Activated CD8-positive, alpha-beta T cell treated with anti-CD3 and anti-CD28 coated beads, Interleukin-2, amount 10 ng/mL, durations not matched to agents 7 days and 5 days (primary cell): ENCODE measurements around the gene ZBTB7C. TPM values are rescaled to one million over a fixed set of nuclear protein-coding genes. Genes with fewer than 3 reads are reported as not detected.

Source experiments
- ATAC-seq: fragments of 150-1000 bp; cut with Tn5 transposase; one replicate; pipeline ENCODE4 v1.10.0; 2021; ENCODE audit warnings: moderate library complexity
- CTCF ChIA-PET: fragments of 350-600 bp; sonication (Branson Sonifier 250); formaldehyde crosslinking; loops from one replicate; lab custom pipeline; 2021; ENCODE audit warnings: antibody characterized with exemption; lab: Charles Lee
- POLR2A ChIA-PET: fragments of 350-600 bp; sonication (Branson Sonifier 250); formaldehyde crosslinking; loops from one replicate; lab custom pipeline; 2021; ENCODE audit warnings: antibody characterized with exemption; lab: Charles Lee
- DNase-seq: peaks from one replicate; pipeline ENCODE4 v3.0.0-alpha.2; 2020
- H3K27ac Mint-ChIP-seq: one replicate; pipeline ENCODE4 v1.8.0; 2021; ENCODE audit warnings: mild to moderate bottlenecking, mixed read lengths
- H3K27me3 Mint-ChIP-seq: one replicate; pipeline ENCODE4 v1.8.0; 2021; ENCODE audit warnings: low read depth, mixed read lengths
- H3K36me3 Mint-ChIP-seq: one replicate; pipeline ENCODE4 v1.8.0; 2021; ENCODE audit warnings: low read depth, mixed read lengths
- H3K4me1 Mint-ChIP-seq: one replicate; pipeline ENCODE4 v1.8.0; 2021; ENCODE audit warnings: low read depth, mixed read lengths
- H3K4me3 Mint-ChIP-seq: one replicate; pipeline ENCODE4 v1.8.0; 2021; ENCODE audit warnings: mild to moderate bottlenecking, mixed read lengths
- H3K9me3 Mint-ChIP-seq: one replicate; pipeline ENCODE4 v1.8.0; 2022; ENCODE audit warnings: mixed read lengths; ENCODE audit not compliant: insufficient read depth
- total RNA-seq, 2 experiments: library from RNA; stranded (reverse); gene quantifications; one replicate each; pipeline ENCODE4 v1.2.3, GENCODE V29; 2021

ZBTB7C gene
- total RNA-seq, 2 experiments from 2014 or later: not detected

- no peak overlapping the region for H3K4me3 Mint-ChIP-seq
- CTCF ChIA-PET: no interaction called here
- H3K27ac Mint-ChIP-seq: no peak overlapping the region
- H3K9me3 Mint-ChIP-seq: no peaks in the 10 kb centered on the region
- no peaks in the 10 kb centered on the region for H3K36me3 Mint-ChIP-seq
- POLR2A ChIA-PET: no interaction called here
- no peak for ATAC-seq
- H3K27me3 Mint-ChIP-seq: peaks cover 15% of the 10 kb centered on the region
- no peaks in the 10 kb centered on the region for H3K4me1 Mint-ChIP-seq
- no peak for DNase-seq
Observed at GRCh38 chr18:48193521-48194492, 215.4 kb downstream of the ZBTB7C start.

DNA sequence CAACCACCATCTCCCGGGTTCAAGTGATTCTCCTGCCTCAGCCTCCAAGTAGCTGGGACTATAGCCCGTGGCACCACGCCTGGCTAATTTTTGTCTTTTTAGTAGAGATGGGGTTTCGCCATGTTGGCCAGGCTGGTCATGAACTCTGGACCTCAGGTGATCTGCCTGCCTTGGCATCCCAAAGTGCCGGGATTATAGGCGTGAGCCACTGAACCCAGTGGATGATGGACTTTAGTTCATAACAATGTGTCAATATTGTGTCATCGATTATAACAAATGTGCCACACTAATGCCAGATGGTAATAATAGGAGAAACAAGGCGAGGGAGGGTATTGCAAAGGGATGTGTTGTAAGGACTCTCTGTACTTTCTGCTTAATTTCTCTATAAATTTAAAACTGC, 216.6 kb downstream of the ZBTB7C start:
- ATAC-seq (no peak), DNase-seq (no peak)
- ChIA-PET CTCF (no interaction called here), POLR2A (no interaction called here)
- no peaks in the 10 kb centered on the region for H3K36me3 Mint-ChIP-seq
- peaks cover 14% of the 10 kb centered on the region for H3K27me3 Mint-ChIP-seq
- no peak overlapping the region for H3K4me3 Mint-ChIP-seq
- H3K9me3 Mint-ChIP-seq: no peaks in the 10 kb centered on the region
- H3K27ac Mint-ChIP-seq: no peak overlapping the region
- no peaks in the 10 kb centered on the region for H3K4me1 Mint-ChIP-seq

GRCh38 chr18:48191494-48191893, 217.7 kb downstream of the ZBTB7C start:
- Mint-ChIP-seq H3K9me3 (no peaks in the 10 kb centered on the region), H3K27me3 (peaks cover 9% of the 10 kb centered on the region), H3K36me3 (no peaks in the 10 kb centered on the region), H3K4me3 (no peak overlapping the region), H3K4me1 (no peaks in the 10 kb centered on the region), H3K27ac (no peak overlapping the region)
- no peak for DNase-seq
- POLR2A ChIA-PET: no interaction called here
- no peak for ATAC-seq
- CTCF ChIA-PET: no interaction called here

GRCh38 chr18:48190994-48191393, 218.2 kb downstream of the ZBTB7C start:
- Mint-ChIP-seq H3K9me3 (no peaks in the 10 kb centered on the region), H3K27ac (no peak overlapping the region), H3K4me1 (no peaks in the 10 kb centered on the region), H3K4me3 (no peak overlapping the region), H3K27me3 (peaks cover 4% of the 10 kb centered on the region), H3K36me3 (no peaks in the 10 kb centered on the region)
- ATAC-seq: no peak
- no peak for DNase-seq
- CTCF ChIA-PET: no interaction called here
- POLR2A ChIA-PET: no interaction called here

GRCh38 chr18:48188609-48189008, 220.6 kb downstream of the ZBTB7C start:
- no peaks in the 10 kb centered on the region for H3K36me3 Mint-ChIP-seq
- ChIA-PET POLR2A (no interaction called here), CTCF (interaction anchor here (0.7 kb wide), 1 partner anchor 270 kb away, joined by 3 read pairs; no protein-coding TSS in a partner anchor)
- H3K9me3 Mint-ChIP-seq: no peaks in the 10 kb centered on the region
- H3K27ac Mint-ChIP-seq: no peak overlapping the region
- no peaks in the 10 kb centered on the region for H3K4me1 Mint-ChIP-seq
- H3K4me3 Mint-ChIP-seq: no peak overlapping the region
- ATAC-seq (no peak), DNase-seq (no peak)
- peaks cover 8% of the 10 kb centered on the region for H3K27me3 Mint-ChIP-seq

- H3K27ac Mint-ChIP-seq: no peak overlapping the region
- DNase-seq: no peak
- H3K27me3 Mint-ChIP-seq: peaks cover 8% of the 10 kb centered on the region
- no peaks in the 10 kb centered on the region for H3K36me3 Mint-ChIP-seq
- H3K9me3 Mint-ChIP-seq: no peaks in the 10 kb centered on the region
- CTCF ChIA-PET: no interaction called here
- H3K4me1 Mint-ChIP-seq: no peaks in the 10 kb centered on the region
- H3K4me3 Mint-ChIP-seq: no peak overlapping the region
- POLR2A ChIA-PET: no interaction called here
- ATAC-seq: no peak
Observed at GRCh38 chr18:48186861-48187260, 222.3 kb downstream of the ZBTB7C start.

DNA sequence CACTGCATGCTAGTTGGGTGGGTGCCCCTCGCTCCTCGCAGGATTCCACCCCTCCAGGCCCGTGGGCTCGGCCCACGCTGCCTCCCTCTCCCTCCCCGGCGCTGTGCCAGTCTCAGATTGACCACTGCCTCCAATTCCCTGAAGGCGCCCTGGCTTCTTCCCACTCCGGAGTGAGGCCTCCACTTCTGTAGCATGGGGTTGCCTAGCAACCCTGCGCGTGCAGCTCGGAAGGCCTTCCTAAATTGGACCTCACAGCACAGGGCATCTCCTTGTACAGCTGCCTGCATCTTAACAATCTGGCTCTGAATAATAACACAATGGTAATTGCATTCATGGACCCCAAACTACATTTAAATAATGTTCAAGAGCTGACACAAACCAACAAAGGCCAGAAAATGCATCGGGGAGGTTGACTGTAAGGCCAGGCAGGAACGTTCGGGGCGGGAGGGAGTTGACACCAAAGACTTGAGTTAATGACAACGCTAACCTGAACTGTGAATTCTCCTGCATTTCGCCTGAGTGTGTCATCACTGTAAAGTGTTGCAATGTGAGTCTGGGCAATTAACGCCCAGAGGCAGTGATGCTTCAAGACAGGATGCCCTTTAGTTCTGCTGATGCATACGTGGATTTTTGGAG, 222.9 kb downstream of the ZBTB7C start:
- H3K9me3 Mint-ChIP-seq: no peaks in the 10 kb centered on the region
- DNase-seq (no peak), ATAC-seq (no peak)
- peaks cover 10% of the 10 kb centered on the region for H3K27me3 Mint-ChIP-seq
- no peak overlapping the region for H3K4me3 Mint-ChIP-seq
- no peaks in the 10 kb centered on the region for H3K4me1 Mint-ChIP-seq
- ChIA-PET POLR2A (no interaction called here), CTCF (no interaction called here)
- no peaks in the 10 kb centered on the region for H3K36me3 Mint-ChIP-seq
- no peak overlapping the region for H3K27ac Mint-ChIP-seq

DNA sequence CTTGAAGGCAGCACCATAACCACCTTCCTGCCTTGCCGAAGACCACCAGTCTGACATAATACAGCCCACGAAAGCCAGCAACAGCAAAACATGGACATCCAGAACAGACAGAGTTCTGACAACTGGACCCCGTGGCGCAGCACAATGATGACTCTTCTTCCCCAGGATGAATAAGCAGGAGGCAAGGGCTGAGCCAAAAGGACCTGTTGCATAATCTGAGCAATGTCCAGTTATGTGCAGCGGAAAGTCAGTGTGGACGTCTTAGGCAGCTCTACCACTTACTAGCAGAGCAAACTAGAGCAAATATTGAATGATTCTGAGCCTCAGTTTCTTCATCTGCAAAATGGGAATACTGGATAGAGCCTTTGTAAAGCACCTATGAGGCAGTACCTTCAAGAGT, 225.1 kb downstream of the ZBTB7C start:
- Mint-ChIP-seq H3K36me3 (no peaks in the 10 kb centered on the region), H3K9me3 (no peaks in the 10 kb centered on the region), H3K4me1 (no peaks in the 10 kb centered on the region), H3K27me3 (peaks cover 8% of the 10 kb centered on the region), H3K4me3 (no peak overlapping the region), H3K27ac (no peak overlapping the region)
- ChIA-PET CTCF (no interaction called here), POLR2A (no interaction called here)
- ATAC-seq (no peak), DNase-seq (no peak)

DNA sequence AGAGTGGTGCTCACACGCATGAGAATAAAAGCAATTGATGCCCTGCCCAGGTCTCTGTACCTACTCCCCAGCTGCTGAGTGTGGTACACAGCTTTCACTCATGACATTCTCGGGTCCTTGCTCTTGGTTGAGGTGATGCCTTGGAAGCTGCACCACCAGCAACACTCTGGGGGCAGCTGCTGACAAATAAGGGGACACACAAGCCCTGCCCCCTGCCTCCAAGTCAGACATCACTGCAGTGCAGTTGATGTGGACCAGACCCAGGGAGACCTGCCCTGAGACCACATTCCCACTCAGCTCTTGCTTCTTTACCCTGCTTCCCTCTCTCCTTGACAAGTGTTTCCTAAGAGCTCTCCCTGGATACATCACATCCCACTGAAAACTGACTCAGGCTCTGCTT, 225.6 kb downstream of the ZBTB7C start:
- POLR2A ChIA-PET: no interaction called here
- no peak for ATAC-seq
- CTCF ChIA-PET: no interaction called here
- no peaks in the 10 kb centered on the region for H3K9me3 Mint-ChIP-seq
- no peaks in the 10 kb centered on the region for H3K36me3 Mint-ChIP-seq
- H3K27me3 Mint-ChIP-seq: peaks cover 8% of the 10 kb centered on the region
- no peak for DNase-seq
- H3K4me1 Mint-ChIP-seq: no peaks in the 10 kb centered on the region
- H3K27ac Mint-ChIP-seq: no peak overlapping the region
- H3K4me3 Mint-ChIP-seq: no peak overlapping the region

GRCh38 chr18:48182779-48183178, 226.4 kb downstream of the ZBTB7C start:
- Mint-ChIP-seq H3K27me3 (peaks cover 7% of the 10 kb centered on the region), H3K36me3 (no peaks in the 10 kb centered on the region), H3K4me3 (no peak overlapping the region), H3K4me1 (no peaks in the 10 kb centered on the region), H3K9me3 (no peaks in the 10 kb centered on the region), H3K27ac (no peak overlapping the region)
- ChIA-PET POLR2A (no interaction called here), CTCF (no interaction called here)
- DNase-seq (no peak), ATAC-seq (no peak)

- ATAC-seq: no peak
- H3K27ac Mint-ChIP-seq: no peak overlapping the region
- peaks cover 6% of the 10 kb centered on the region for H3K27me3 Mint-ChIP-seq
- POLR2A ChIA-PET: no interaction called here
- CTCF ChIA-PET: no interaction called here
- no peaks in the 10 kb centered on the region for H3K36me3 Mint-ChIP-seq
- no peak for DNase-seq
- H3K4me3 Mint-ChIP-seq: no peak overlapping the region
- H3K9me3 Mint-ChIP-seq: no peaks in the 10 kb centered on the region
- no peaks in the 10 kb centered on the region for H3K4me1 Mint-ChIP-seq
Observed at GRCh38 chr18:48181857-48182256, 227.3 kb downstream of the ZBTB7C start.

GRCh38 chr18:48181087-48181823, 227.9 kb downstream of the ZBTB7C start:
- ChIA-PET POLR2A (no interaction called here), CTCF (no interaction called here)
- DNase-seq (no peak), ATAC-seq (no peak)
- Mint-ChIP-seq H3K27ac (no peak overlapping the region), H3K9me3 (no peaks in the 10 kb centered on the region), H3K36me3 (no peaks in the 10 kb centered on the region), H3K4me1 (no peaks in the 10 kb centered on the region), H3K4me3 (no peak overlapping the region), H3K27me3 (peaks cover 6% of the 10 kb centered on the region)
